8988T (cell line): ENCODE measurements around the gene CAP1.
"Not testable (repeated sequence)": the region's sequence is repeated elsewhere in the genome, so short reads cannot be mapped to it uniquely, and the experiment has no call there.

ENCODE experiments used
- DNase-seq: peaks from one replicate; pipeline ENCODE4 v3.0.0; 2011

CAP1 gene

GRCh38 chr1:40040511-40041465 lies at the start of gene CAP1:
CAP1 (plus strand) TSS chr1:40040729; CDS start chr1:40059347, 18,618 bp downstream.
- peak; percentile 65 for DNase-seq

GRCh38 chr1:39992234-39992633 lies 48.3 kb upstream of the CAP1 start:
- no peak for DNase-seq

GRCh38 chr1:39992888-39993287 lies 47.6 kb upstream of the CAP1 start:
- DNase-seq = no peak

- DNase-seq = no peak
Measured at GRCh38 chr1:39995973-39996393, 44.5 kb upstream of the CAP1 start.

- DNase-seq = no peak
Measured at GRCh38 chr1:39996396-39997004, 44.0 kb upstream of the CAP1 start.

GRCh38 chr1:40001456-40001855 lies 39.1 kb upstream of the CAP1 start:
- no peak for DNase-seq

GRCh38 chr1:40003156-40004093 lies 37.1 kb upstream of the CAP1 start:
- DNase-seq = no peak

GRCh38 chr1:40004857-40005256 lies 35.7 kb upstream of the CAP1 start:
- no peak for DNase-seq

- not testable (repeated sequence) for DNase-seq
Measured at GRCh38 chr1:40007481-40008034, 33.0 kb upstream of the CAP1 start.

GRCh38 chr1:40011198-40011597 lies 29.3 kb upstream of the CAP1 start:
- DNase-seq = no peak

GRCh38 chr1:40014253-40014706 lies 26.2 kb upstream of the CAP1 start:
- DNase-seq = no peak

- peak; percentile 16 for DNase-seq
Measured at GRCh38 chr1:40014812-40015594, 25.5 kb upstream of the CAP1 start.

- no peak for DNase-seq
Measured at GRCh38 chr1:40017951-40018575, 22.5 kb upstream of the CAP1 start.

GRCh38 chr1:40020447-40021085 lies 20.0 kb upstream of the CAP1 start:
- no peak for DNase-seq

GRCh38 chr1:40023379-40023944 lies 17.1 kb upstream of the CAP1 start:
- DNase-seq = no peak

GRCh38 chr1:40024671-40025070 lies 15.9 kb upstream of the CAP1 start:
- no peak for DNase-seq

GRCh38 chr1:40027647-40028046 lies 12.9 kb upstream of the CAP1 start:
- no peak for DNase-seq

GRCh38 chr1:40029608-40030007 lies 10.9 kb upstream of the CAP1 start:
- no peak for DNase-seq

GRCh38 chr1:40030528-40031135 lies 9.9 kb upstream of the CAP1 start:
- no peak for DNase-seq
